Activated CD4-positive, alpha-beta T cell treated with anti-CD3 and anti-CD28 coated beads, Interleukin-2, amount 50 U/mL, for 4 hours (primary cell): ENCODE data around the gene INTS6.
"Not testable (repeated sequence)": the region's sequence is repeated elsewhere in the genome, so short reads cannot be mapped to it uniquely, and the experiment has no call there.

Source experiments
- DNase-seq, 2 experiments: peaks; one replicate each; pipeline ENCODE4 v3.0.0-alpha.2; 2020

The INTS6 gene

DNA sequence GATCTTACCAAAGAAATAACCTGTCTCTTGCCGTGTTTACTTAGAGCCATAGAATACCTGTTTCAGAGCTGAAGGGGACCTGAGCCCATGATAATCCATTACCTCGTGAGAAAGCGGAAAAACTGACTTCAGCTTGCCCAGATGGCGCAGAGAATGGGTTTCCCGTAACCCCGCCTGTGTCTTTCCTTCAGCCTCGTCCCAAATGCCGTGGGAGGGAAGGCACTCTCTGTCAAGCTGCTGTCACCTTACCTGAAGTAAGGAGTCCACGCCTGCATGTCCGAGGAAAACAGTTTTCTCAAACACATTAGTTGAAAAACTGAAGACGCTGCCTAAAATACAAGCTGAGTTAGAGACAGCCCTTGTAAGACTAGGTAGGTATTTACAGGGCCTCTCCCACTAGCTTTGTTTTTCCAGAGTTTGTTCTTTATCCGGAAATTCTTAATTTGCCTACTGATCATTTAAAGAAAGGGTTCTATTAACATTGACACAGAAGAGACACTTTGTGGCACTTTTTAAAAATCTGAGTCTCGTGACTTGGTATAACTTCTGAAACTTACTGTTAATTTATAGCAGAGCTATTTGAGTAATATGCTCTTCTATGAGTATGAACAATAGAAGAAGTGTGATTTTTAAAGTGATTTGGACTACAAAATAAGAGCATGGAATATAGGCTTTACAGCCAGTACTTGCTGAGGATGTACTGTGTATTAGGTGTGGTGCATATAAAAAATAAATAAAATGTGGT, 1.3 kb upstream of the INTS6 start:
- DNase-seq = peak; percentile 45

DNA sequence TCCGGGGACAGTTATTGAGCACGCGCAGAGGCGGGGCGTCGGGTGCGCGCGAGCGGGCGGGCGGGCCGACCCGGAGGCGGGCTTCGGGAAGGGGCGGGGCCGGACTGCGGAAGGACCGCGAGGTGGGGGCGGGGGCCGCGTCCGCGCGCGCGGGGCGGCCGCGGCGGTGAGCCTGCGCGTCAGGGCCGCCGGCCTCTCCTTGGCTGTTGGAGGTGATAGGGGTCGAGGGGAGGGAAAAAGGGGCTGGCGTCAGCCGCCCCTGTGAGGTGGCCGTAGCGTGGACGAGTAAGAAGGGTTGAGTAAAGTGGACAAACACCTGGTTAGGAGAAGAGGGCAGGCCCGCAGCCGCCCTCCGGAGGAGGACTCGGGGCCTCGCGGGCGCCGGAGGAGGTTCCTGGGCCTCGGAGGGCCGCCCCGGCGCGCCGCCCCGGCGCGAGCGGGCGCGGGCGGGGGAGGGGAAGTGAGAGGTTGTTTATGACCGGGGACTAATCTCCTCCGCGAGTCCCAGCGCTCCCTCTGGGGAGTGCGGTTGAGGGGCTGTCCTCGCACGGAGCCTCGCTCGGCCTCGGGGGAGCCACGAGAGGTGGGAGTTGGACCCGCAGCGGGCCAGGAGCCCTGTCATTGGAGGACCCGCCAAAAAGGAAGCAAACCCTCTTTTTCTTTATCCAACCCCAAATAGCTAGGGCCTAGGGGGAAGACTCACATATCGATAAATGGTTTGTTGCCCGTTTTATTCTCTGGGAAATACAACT, 547 bp upstream of the INTS6 start:
- peak; percentile 75 to 97 for DNase-seq

DNA sequence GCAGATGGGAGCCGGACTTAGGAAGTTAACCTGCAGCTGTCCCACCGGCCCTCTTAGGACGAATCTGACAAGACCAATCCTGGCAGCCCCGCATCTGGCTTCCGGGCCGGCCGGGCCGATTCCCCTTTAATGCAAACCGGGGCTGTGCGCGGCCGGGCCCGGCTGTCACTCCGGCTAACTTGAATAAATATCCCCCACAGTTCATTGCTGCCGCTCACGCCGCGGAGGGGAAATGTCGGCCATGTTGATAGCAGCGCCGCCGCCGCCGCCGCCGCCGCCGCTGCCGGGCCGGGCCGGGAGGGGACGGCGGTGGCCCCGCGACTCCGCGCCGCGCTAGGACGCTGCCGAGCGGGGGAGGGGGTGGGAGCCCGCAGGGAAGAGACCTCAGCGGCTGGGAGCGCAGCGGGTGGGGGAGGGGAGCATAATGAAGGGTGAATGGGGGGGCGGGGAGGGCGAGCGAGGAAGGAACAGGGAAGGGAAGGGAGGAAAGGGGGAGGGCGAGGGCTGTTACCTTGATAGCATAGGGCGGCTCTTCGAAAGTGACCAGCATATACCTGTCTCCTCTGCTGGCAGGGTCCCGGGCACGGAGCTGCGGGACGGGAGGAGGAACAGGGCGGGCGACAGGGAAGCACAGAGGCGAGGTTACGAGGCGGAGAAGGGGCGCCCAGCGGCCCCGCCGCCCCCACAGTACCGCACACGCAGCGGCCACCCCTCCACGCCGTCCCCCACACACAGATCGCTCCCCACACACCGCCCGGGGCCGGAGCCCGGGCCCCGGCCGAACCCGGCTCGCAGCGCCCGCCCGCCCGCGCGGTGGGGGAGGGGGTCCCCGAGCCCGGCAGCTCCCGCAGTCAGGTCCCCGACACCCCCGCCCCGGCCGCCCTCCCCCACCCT, 1.1 kb downstream of the INTS6 start:
- peak; percentile 63 to 71 for DNase-seq

DNA sequence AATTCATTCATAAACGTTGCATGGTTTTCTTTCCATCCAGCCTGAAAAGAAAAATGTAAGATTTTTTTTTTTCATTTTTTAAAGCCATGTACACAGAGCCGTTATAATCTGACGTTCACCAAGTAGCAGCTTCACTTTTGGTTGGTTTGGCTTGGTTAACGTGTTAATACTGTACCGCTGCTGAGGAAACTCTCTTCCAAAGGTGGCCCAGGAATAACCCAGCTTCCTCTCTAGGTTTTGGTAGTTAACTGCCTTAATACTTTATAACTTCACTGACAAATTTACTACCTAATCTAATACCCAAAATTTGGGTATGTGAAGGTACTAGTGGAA, 1.7 kb downstream of the INTS6 start:
- no peak for DNase-seq

DNA sequence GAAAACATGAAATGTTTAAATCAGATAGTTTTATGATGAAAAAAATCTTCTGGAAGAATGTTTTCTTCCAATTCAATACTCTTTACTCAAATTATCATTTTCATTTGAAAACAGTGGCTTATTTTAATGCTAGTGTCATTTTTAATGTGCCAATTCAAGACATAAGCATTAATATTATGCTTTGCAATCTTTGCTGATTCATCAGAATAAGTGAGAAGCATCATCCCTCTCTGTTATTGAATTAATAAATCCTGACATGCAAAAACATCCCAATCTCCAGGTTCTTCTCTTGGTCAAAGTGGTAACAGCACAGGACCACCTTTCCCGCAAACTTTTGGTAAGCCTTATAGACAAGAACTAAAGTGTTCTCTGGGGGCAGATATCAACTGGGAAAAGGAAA, 3.8 kb downstream of the INTS6 start:
- no peak for DNase-seq

DNA sequence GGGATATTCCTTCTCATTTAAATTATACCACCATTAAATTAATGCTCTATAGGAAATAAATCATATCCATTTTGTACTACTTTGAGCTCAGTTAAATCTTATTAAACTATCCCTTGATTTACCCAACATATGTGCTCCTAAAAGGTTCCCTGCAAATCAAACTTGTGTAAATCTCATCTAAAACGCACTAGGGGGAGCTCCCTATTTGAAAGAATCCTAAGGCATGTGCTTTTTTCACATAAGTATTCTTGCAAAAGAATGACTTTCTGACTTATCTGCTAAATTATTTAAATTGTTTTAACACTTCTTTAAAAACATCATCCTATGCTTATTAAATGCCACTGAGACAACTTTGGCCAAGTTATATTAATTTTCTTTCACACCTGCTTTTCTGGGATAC, 7.9 kb downstream of the INTS6 start:
- DNase-seq = no peak

DNA sequence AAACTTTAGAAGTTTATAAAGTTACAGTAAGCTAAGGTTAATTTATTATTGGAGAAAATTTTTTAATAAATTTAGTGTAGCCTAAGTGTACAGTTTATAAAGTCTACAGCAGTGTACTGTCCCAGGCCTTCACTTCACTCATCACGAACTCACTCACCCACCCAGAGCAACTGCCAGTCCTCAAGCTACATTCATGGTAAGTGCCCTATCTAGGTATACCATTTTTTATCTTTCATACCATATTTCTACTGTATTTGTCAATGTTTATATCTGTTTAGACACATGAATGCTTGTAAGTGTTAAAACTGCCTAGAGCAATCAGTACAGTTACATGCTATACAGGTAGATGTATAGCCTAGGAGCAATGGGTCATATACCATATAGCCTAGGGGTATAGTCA, 12.5 kb downstream of the INTS6 start:
- DNase-seq = no peak

DNA sequence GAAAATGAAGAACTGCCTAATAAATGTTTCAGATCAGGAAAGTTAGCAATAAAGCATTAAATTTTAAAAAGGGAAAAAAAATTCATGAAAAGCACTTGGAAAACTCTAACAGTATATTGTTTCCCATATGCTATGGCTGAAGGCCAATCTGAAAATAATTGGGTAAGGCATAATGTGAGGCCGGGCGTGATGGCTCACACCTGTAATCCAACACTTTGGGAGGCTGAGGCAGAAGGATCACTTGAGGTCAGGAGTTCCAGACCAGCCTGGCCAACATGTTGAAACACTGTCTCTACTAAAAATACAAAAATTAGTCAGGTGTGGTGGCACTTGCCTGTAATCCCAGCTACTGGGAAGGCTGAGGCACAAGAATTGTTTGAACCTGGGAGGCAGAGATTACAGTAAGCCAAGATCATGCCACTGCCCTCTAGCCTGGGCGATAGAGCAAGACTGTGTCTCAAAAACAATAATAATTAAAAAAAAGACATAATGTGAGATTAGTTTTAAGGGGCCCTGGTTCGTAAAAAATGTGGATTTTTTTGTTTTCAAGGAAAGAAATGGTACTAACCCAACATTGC, 15.2 kb downstream of the INTS6 start:
- no peak for DNase-seq

DNA sequence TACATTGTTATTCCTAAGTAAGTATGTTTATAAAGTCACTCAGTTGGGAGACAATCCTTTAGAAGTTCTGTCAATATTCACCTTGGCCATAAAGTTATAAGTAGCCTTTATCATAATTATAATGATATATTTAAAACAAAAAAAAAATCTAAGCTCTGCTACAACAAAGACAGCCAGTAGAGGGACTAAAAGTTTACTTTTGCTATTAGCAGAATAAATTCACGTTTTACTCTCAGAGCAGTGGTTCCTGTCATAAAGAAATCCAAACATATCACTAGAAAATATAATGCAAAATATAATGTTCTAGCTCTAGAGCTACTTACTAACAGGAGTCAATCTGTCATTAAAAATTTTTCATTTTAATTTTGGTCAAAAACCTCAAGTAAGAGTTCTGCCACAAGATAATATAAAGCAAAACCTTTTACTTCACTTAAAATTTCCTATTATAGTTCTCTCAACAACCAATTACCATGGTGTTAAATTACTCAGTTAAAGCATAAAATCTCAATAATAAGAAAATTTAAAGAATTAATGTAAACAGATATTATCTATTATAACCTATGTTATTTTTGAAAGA, 17.7 kb downstream of the INTS6 start:
- no peak for DNase-seq

DNA sequence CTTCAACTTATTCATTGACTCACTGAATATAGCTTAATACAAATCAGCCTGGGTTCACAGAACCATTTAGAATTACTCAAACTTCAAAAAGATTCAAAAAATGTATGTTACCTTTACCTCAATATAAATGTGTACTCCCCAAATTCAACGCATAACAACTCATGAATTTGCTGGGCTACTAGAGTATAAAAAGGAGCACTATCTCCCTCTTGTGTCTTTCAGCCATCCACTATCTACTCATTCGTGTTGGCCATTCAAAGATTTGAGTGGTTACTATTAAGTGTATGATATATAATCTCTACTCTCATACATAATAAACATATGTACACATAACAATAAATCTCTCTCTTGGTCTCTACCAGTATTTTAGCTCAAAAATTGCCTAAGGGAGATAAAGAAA, 20.3 kb downstream of the INTS6 start:
- no peak for DNase-seq

DNA sequence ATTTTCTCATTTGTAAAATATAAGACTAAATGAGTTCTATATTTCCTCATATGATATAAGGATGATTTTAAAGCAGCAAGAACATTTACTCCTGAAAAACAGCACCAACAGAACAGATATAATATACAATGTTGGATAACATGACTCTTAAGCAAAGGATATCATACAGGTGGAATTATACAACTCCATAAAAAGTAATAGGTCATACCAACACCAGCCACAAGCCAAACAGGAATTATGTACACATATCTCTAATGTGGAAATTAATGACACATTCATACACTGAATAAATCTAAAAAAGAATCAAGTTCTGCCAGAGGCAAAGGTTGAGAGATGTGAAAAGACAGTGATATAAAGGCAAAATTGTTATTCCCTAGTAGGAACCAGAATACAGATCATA, 25.9 kb downstream of the INTS6 start:
- DNase-seq = no peak

DNA sequence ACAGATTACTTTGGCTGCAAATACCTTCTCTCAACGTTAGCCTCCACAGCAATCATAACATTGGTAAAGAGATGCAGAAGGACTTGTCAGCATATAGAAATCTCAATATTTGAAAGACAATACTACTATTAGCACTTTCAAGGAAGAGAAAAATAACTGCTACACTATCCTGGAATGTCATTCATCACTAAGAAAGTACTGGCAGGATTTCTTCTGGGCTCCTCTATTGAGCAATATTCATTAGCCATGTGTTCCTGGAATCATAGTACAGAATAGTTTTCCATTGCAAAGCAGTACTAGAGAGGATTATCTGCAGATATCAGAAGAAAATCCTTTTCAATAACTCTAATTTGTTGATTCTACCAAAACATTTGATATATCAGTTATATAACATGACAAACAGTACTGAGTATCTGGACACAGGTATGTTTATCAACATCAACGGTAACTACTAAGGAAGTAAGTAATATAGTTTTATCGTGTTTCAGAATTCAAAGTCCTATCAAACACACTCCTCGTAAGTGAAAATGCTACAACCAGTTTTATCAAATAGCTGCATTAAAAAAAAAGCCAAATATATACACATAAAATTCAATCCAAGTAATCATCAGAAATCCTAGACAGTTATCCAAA, 27.3 kb downstream of the INTS6 start:
- DNase-seq = no peak

DNA sequence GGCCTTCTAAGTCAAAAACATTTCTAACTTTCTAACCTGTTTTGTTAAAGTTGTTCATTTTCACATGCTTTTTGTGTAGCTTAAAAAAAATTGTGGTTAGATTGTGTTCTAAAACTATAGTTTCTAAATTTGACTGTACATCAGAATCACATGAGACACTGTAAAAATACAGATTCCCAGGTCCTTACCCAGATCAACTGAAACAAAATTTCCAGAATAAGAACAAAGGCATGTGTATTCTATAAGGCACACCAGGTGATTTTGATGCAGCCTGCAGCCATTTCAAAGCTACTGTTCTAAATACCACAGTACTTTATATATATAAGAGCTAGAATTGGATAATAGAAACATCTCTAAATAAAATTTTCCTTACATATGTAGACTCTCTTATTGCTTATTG, 29.1 kb downstream of the INTS6 start:
- no peak for DNase-seq

DNA sequence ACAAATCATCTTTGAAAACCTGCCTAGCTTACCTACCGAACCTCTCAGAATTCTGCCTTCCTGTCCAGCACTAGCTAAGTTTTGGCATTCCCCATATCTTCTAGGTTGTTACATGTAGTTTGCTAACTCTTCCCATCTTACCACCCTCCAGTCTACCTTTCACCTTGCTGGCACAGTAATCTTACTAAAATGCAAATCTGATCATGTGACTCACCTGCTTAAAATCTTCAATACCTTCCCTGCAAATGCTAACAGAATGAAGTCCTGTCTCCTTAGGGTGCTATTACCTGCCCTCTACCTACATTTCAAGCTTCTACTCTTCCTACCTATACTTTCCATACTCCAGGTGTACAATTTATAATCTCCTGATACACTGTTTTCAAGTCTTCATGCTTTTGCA, 30.4 kb downstream of the INTS6 start:
- DNase-seq = no peak

DNA sequence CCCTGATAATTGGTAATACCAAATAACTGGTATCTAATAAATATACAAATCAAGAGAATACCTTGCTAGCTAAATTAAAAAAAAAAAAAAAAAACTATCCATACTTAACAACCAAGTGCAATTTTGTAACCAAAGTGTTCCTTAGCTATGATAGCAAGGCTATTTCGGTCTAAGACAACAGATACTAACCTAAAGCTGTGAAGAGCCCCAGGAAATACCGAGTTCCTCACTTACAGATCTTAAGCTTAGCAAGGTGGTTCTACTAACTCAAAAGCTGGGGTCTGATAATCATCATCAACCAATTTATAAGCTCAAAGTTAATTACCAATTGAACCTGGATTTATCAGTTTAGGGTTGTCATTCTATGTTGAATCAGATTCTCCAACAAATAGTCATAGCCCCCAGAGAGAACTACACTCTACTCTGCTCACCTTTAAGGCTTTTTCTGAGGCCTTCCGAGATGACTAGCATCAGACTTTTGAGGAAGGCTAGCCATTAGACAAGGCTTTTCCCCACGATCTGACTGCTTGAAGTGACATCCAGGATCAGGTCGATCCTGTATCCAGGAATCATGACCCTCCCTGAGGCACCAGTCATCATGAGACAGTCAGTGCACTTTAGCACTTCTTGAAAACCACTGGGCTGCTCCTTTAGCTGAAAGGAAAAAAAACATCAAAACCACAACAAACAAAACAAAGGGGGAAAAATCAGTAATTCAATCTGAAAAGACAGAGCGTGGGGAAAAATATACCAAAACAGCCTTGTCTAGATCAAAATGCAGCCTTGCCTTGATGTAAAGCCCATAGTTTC, 31.9 kb downstream of the INTS6 start:
- no peak for DNase-seq

DNA sequence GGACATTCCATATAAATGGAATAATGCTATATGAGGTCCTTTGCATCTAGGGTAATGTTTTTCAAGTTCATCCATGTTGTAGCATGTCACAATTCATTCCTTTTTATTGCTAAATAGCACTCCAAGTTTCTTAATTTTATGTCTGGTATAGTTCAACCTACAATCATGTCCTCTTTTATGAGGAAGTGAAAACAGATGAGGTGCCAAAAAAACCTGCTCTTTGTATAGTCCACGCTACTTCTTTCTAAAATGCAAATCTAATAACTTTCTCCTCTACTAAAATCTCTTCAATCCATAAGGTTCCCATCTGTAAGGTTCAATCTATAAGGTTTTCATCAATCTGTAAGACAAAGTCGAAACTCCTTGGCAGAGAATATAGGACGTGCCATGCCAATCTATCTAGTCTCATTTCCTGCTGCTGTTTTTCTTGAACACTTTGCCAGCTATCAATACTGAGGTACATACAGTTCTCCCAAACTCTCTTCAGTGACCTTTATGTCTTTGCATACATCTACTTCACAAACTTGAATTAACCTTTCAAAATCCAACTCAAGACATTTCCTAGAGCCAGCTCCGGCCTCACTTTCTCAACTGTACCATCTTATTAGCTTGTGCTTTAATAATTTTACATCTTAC, 33.7 kb downstream of the INTS6 start:
- DNase-seq = no peak

DNA sequence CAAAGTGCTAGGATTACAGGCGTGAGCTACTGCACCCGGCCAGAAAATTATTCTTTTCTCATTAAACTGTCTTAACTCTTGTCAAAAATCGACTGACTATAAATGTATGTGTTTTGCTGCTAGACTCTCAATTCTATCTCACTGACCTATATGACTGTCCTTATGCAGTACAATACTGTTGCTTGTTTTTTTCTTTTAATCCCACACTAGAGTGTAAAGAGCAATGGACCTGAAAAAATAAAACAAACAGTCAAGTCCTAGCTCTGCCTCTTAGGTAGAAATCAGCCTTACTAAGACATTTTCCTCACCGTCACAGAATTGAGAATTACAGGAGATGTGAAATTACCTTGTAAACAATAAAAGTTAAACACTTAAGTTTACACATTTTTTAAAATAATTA, 35.1 kb downstream of the INTS6 start:
- DNase-seq = no peak

DNA sequence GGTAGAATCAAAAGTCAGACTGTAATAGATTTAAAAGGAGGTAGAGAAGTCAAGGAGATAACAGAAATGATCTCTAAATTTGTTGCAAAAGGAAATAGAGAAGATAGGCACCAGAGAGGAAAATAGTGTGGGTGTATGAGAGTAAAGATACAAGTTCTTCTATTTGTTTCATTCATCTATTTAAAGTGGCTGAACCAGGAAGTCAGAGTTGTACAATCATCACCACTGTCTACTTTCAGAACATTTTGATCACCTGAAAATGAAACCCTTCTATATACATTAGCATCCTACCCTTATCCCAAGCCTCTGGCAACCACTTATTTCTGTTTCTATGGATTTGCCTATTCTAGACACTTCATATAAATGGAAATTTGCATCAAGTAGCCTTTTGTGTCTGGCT, 36.7 kb downstream of the INTS6 start:
- no peak for DNase-seq

DNA sequence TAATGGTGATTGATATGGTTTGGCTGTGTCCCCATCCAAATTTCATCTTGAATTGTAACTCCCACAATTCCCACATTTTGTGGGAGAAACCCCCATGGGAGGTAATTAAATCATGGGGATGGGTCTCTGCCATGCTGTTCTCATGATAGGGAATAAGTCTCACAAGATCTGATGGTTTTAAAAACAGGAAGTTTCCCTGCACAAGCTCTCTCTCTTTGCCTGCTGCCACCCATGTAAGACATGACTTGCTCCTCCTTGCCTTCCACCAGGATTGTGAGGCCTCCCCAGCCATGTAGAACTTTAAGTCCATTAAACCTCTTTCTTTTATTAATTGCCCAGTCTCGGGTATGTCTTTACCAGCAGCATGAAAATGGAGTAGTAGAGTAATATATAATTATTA, 37.5 kb downstream of the INTS6 start:
- DNase-seq = not testable (repeated sequence)

DNA sequence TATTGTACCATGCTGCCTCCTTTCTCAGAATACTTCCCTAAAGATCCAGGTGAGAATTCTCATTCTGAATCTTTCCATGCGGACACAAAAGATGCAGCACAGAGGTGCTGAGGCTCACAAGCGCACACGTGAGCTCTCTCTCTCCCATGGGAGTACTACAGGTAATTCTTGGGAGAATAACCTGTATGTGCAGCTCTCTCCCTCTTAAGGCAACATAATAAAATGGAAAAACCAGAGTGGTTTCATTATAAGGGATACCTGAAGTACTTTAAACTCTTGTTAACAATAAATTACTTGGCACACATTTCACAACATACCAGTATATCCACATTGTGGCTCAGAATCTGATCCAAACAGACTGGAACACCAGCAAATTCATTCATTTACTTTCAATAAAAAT, 40.4 kb downstream of the INTS6 start:
- DNase-seq = no peak

DNA sequence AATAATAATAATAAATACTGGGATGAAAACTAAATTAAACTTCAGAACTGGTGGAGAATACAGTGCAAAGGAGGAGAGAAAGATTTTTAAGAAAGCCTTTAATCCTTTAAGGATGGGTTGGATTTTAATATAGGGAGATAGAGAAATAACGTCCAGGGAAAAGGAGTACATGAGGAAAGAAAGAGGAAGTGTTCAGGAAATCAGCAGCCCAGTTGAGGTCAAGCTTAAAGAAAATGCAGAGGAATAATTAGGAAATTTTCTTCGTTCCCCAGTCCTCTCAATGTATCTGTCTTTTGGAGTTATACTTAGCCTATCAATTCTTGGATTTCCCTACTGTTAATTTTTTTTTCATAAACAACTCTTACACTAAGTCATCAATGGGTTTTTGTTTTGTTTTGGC, 47.7 kb downstream of the INTS6 start:
- DNase-seq = no peak
